SU-DHL-6 (cell line): Measurements from ENCODE around the gene XYLT2.

Experiments
- CTCF ChIP-seq: fragments of 200-600 bp; sonication (generic); IDR thresholded peaks from one replicate; pipeline ENCODE4 v1.5.1; 2017; ENCODE audit warnings: antibody characterized with exemption, mild to moderate bottlenecking, low read length, moderate library complexity; ENCODE audit not compliant: insufficient read depth, poor library complexity, severe bottlenecking
- EZH2phosphoT487 ChIP-seq: fragments of 200-600 bp; sonication (generic), shearing (Covaris generic); conservative IDR thresholded peaks from 2 replicates; pipeline ENCODE4 v1.6.1; 2018; ENCODE audit warnings: mild to moderate bottlenecking, antibody characterized with exemption, low read length, moderate library complexity, mixed read lengths

GRCh38 chr17:50347894-50348291 is 2.0 kb downstream of the XYLT2 start:
- TF ChIP-seq CTCF (no peak), EZH2phosphoT487 (no peak)
